MCF 10A (cell line): Measurements from ENCODE around the gene TXNDC9. TPM values are rescaled to one million over a fixed set of nuclear protein-coding genes. Genes with fewer than 3 reads are reported as not detected.
A peak's percentile ranks its signal among the peaks of the same experiment; 100 is the strongest.
"Not testable (repeated sequence)": the region's sequence is repeated elsewhere in the genome, so short reads cannot be mapped to it uniquely, and the experiment has no call there.

Source experiments
- BruUV-seq: library from RNA; stranded (reverse); fragments of 400-500 nt; replicated peaks from 2 replicates; lab custom pipeline; 2021; lab: Mats Ljungman, UMichigan
- CTCF ChIA-PET: fragments of 300-600 bp; sonication (Branson Sonifier 250); formaldehyde crosslinking; extraction: SDS; loops from one replicate; lab custom pipeline; 2021; ENCODE audit warnings: antibody characterized with exemption, inconsistent platforms; lab: Yijun Ruan, JAX
- POLR2A ChIA-PET: fragments of 300-600, 350-650 bp; sonication (Branson Sonifier 250); formaldehyde crosslinking; extraction: SDS; loops from one replicate; lab custom pipeline; 2020; ENCODE audit warnings: antibody characterized with exemption, inconsistent platforms; lab: Yijun Ruan, JAX
- DNase-seq: peaks from one replicate; pipeline ENCODE4 v3.0.0-alpha.2; 2018; ENCODE audit not compliant: unreplicated experiment
- H3K27ac Mint-ChIP-seq: one replicate; pipeline ENCODE4 v1.8.0; 2022; ENCODE audit warnings: mild to moderate bottlenecking, low read depth, mixed read lengths; ENCODE audit not compliant: unreplicated experiment
- H3K27me3 Mint-ChIP-seq: one replicate; pipeline ENCODE4 v1.8.0; 2022; ENCODE audit warnings: mixed read lengths; ENCODE audit not compliant: insufficient read depth, unreplicated experiment
- H3K36me3 Mint-ChIP-seq: one replicate; pipeline ENCODE4 v1.8.0; 2022; ENCODE audit warnings: mild to moderate bottlenecking, moderate library complexity, mixed read lengths; ENCODE audit not compliant: insufficient read depth, unreplicated experiment
- H3K4me1 Mint-ChIP-seq: one replicate; pipeline ENCODE4 v1.8.0; 2022; ENCODE audit warnings: mixed read lengths; ENCODE audit not compliant: insufficient read depth, unreplicated experiment
- H3K4me3 Mint-ChIP-seq: one replicate; pipeline ENCODE4 v1.8.0; 2022; ENCODE audit warnings: mild to moderate bottlenecking, moderate library complexity, mixed read lengths; ENCODE audit not compliant: unreplicated experiment
- H3K9me3 Mint-ChIP-seq: one replicate; pipeline ENCODE4 v1.8.0; 2022; ENCODE audit warnings: mixed read lengths; ENCODE audit not compliant: unreplicated experiment
- intact Hi-C: fragments of 100-400 bp; cut with micrococcal nuclease; formaldehyde crosslinking; loops from 2 replicates; pipeline ENCODE4 v1.14.1; 2022
- total RNA-seq: library from RNA; stranded (reverse); gene quantifications from 2 replicates; pipeline ENCODE4 v1.2.3, GENCODE V29; 2022
- TF ChIP-seq, protein P1 (sequence below): fragments of 200-600 bp; IDR thresholded peaks from one replicate; pipeline ENCODE4 v1.8.0; 2022; ENCODE audit warnings: antibody characterized with exemption, mild to moderate bottlenecking; ENCODE audit not compliant: unreplicated experiment

The TXNDC9 gene
- total RNA-seq, 1 experiment from 2014 or later: 40.2 TPM

DNA sequence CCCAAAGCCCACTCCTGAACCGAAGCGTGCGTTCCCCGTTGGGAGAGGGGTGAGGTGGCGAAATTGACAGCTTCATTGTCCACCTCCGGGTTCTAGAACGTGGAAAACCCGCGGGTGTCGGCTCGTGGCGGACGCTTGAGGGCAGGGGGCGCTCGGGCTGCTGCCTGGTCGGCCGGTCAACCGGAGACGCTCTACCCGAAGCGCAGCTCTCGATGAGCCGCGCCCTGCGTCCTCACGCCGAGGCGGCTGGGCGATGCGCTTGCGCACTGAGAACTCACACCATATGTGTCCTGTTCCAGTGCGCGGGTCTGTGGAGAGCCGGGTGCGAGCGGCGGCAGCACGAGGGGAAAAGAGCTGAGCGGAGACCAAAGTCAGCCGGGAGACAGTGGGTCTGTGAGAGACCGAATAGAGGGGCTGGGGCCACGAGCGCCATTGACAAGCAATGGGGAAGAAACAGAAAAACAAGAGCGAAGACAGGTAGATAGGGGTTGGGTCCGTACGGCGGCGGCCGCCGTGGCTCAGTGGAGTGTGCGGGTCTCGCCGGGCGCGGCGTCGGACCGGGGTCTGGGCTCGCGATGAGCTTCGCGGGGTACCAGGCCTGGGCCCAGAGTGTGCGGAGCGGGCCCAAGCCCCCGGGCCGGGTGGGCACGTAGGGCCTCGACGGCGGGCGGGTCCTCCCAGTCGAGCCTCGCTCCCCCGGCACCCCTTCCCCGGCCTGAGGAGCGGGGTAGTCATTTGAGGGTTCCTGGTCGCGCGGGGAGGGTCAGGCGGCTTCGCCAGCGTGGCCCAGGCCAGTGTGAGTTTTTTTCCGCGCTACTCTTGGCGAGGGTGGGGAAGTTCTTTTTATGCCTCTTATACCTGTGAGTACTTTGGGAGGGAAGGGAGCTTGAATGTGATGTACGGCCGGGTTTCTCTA lies 1.2 kb upstream of the TXNDC9 start, which contains the start of gene EIF5B:
TSS of gene EIF5B (plus strand) at position 277 of the 916 bp plus-strand sequence. CDS start at position 443, 166 bp downstream.
- peak; percentile 96 for DNase-seq
- ChIA-PET POLR2A (interaction anchor here (0.6 to 5.3 kb wide), 42 partner anchors 10 to 1665 kb away, joined by 3 to 154 read pairs (median 6); partner anchors contain the start of genes C2orf15, COA5, LIPT1 and MITD1), CTCF (interaction anchor here (0.5 to 1.8 kb wide), 18 partner anchors 11 to 420 kb away, joined by 3 to 10 read pairs (median 4); partner anchors contain the start of gene REV1)
- H3K27ac Mint-ChIP-seq: no peak within 1 kb of the TSS
- H3K27me3 Mint-ChIP-seq: no peaks in the 10 kb centered on the region
- BruUV-seq: no TSS peak
- intact Hi-C loops: loop anchor here (5.0 kb wide), 1 partner anchor 180 kb away; no protein-coding TSS in a partner anchor
- TF ChIP-seq, protein P1, sequence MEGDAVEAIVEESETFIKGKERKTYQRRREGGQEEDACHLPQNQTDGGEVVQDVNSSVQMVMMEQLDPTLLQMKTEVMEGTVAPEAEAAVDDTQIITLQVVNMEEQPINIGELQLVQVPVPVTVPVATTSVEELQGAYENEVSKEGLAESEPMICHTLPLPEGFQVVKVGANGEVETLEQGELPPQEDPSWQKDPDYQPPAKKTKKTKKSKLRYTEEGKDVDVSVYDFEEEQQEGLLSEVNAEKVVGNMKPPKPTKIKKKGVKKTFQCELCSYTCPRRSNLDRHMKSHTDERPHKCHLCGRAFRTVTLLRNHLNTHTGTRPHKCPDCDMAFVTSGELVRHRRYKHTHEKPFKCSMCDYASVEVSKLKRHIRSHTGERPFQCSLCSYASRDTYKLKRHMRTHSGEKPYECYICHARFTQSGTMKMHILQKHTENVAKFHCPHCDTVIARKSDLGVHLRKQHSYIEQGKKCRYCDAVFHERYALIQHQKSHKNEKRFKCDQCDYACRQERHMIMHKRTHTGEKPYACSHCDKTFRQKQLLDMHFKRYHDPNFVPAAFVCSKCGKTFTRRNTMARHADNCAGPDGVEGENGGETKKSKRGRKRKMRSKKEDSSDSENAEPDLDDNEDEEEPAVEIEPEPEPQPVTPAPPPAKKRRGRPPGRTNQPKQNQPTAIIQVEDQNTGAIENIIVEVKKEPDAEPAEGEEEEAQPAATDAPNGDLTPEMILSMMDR: peak; percentile 42
- H3K36me3 Mint-ChIP-seq: peaks cover 10% of the 10 kb centered on the region
- no peak within 1 kb of the TSS for H3K4me3 Mint-ChIP-seq
- H3K9me3 Mint-ChIP-seq: no peaks in the 10 kb centered on the region
- H3K4me1 Mint-ChIP-seq: peaks cover 20% of the 10 kb centered on the region

DNA sequence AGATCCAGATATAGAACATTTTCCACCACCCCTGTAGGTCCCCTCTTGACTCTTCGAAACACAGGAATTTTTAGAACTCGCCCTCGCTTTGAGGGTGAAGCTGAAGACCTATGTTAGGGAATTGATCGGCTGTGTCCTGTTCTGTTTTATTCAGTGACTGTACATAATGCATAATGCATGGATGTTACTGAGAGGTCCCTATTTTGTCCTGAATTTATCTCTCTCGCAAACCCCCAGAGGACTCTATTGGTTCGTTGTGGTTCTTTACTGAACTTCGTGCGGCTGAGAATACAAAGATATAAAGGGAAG lies 625 bp upstream of the TXNDC9 start:
- Mint-ChIP-seq H3K27ac (no peak overlapping the region), H3K4me3 (no peak overlapping the region), H3K9me3 (no peaks in the 10 kb centered on the region), H3K36me3 (peaks cover 16% of the 10 kb centered on the region), H3K27me3 (no peaks in the 10 kb centered on the region), H3K4me1 (peaks cover 15% of the 10 kb centered on the region)
- TF ChIP-seq, protein P1: no peak
- DNase-seq: no peak
- intact Hi-C loops: loop anchor here (1.0 to 5.0 kb wide), 3 partner anchors 154 to 179 kb away; partner anchors contain the start of genes MITD1, MRPL30 and REV1
- CTCF ChIA-PET: interaction anchor here (0.5 to 1.8 kb wide), 11 partner anchors 12 to 180 kb away, joined by 3 to 10 read pairs (median 4); partner anchors contain the start of gene REV1
- POLR2A ChIA-PET: interaction anchor here (0.6 to 5.3 kb wide), 38 partner anchors 10 to 1029 kb away, joined by 3 to 154 read pairs (median 6); partner anchors contain the start of genes C2orf15, COA5, LIPT1 and MITD1
- BruUV-seq: no TSS peak

DNA sequence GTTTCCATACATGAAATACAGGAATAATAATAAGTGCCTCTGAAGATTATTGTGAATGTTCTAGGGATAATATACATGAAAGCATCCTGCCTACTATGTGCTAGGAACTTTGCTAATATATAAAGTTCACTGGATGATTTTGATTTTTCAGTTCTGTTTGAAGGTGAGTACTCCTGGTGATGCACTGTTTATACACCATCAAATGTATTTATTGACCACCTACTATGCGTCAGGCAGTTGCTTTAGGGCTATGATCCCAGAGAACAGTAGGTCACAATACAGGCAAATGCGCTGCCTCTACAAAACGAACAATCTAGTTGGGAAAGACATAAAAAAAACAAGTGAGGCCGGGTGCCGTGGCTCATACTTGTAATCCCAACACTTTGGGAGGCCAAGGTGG lies 10.7 kb downstream of the TXNDC9 start:
- H3K36me3 Mint-ChIP-seq: peaks cover 100% of the 10 kb centered on the region
- H3K27me3 Mint-ChIP-seq: no peaks in the 10 kb centered on the region
- POLR2A ChIA-PET: interaction anchor here (2.1 kb wide), 1 partner anchor 11 kb away, joined by 26 read pairs; the partner anchor contains the start of genes EIF5B and TXNDC9
- no peaks in the 10 kb centered on the region for H3K4me1 Mint-ChIP-seq
- H3K9me3 Mint-ChIP-seq: no peaks in the 10 kb centered on the region
- intact Hi-C loops: no loop called here
- no TSS peak for BruUV-seq
- H3K27ac Mint-ChIP-seq: no peak overlapping the region
- DNase-seq: no peak
- CTCF ChIA-PET: interaction anchor here (1.6 kb wide), 1 partner anchor 12 kb away, joined by 10 read pairs; the partner anchor contains the start of gene EIF5B
- TF ChIP-seq, protein P1: no peak
- no peak overlapping the region for H3K4me3 Mint-ChIP-seq

DNA sequence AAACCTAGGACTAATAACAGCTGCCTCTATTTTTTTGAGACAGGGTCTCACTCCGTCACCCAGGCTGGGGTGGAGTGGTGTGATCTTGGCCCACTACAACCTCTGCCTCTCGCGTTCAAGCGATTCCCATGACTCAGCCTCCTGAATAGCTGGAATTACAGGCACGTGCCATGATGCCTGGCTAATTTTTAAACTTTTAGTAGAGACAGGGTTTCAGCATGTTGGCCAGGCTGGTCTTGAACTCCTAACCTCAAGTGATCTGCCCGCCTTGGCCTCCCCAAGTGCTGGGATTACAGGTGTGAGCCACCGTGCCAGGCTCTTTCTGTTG lies 18.3 kb downstream of the TXNDC9 start:
- peaks cover 62% of the 10 kb centered on the region for H3K36me3 Mint-ChIP-seq
- DNase-seq, intact Hi-C loops, H3K27ac Mint-ChIP-seq, H3K4me3 Mint-ChIP-seq, POLR2A ChIA-PET, BruUV-seq, H3K9me3 Mint-ChIP-seq, H3K4me1 Mint-ChIP-seq, H3K27me3 Mint-ChIP-seq: not testable (repeated sequence)
- CTCF ChIA-PET: interaction anchor here (0.6 kb wide), 1 partner anchor 11 kb away, joined by 4 read pairs; no protein-coding TSS in a partner anchor
